Caki2 (cell line): Measurements from ENCODE around the gene C1QL1. TPM values are rescaled to one million over a fixed set of nuclear protein-coding genes. Genes with fewer than 3 reads are reported as not detected.

ENCODE experiments used
- DNase-seq: peaks from one replicate; pipeline ENCODE4 v3.0.0-alpha.2; 2015; ENCODE audit warnings: low read depth
- in situ Hi-C: cut with HindIII; loops from 2 replicates; pipeline ENCODE4 v1.10.0; 2016; ENCODE audit warnings: low sequenced_read_pairs, low pct_unique_long_range_greater_than_20kb, mixed read lengths
- total RNA-seq: library from RNA; depleted of rRNA; stranded (reverse); fragments of >200 nt; shearing (Covaris generic); gene quantifications from 2 replicates; pipeline ENCODE4 v1.2.3, GENCODE V29; 2014; ENCODE audit warnings: low replicate concordance

C1QL1 gene
- total RNA-seq, 1 experiment from 2014 or later = 12.5 TPM

GRCh38 chr17:44921122-44921882 lies 46.8 kb downstream of the C1QL1 start:
- in situ Hi-C loops = no loop called here

DNA sequence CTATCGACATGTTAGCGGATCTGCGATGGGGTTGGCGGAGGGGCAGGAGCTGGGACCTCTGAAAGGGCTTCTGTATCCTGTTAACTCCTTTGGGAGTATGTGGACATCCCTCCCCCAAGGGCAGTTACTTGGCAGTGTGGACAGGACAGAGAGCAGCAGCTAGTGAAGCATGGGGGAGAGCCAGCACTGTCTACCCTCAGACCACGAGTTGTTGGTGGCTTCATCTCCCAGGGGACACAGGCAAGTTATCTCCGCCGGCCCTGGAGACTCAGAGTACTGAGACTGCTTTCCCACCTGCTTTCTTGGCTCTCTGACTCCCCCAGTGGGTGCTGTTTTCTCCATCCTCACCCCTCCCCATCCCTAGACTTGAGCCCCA lies 47.5 kb downstream of the C1QL1 start:
- in situ Hi-C loops = no loop called here
- DNase-seq = no peak

More at GRCh38 chr17:44921122-44921882, 46.8 kb downstream of the C1QL1 start:
- no peak for DNase-seq

GRCh38 chr17:44919885-44920564 lies 48.1 kb downstream of the C1QL1 start:
- in situ Hi-C loops = no loop called here
- peak; percentile 65 for DNase-seq

GRCh38 chr17:44919411-44919810 lies 48.7 kb downstream of the C1QL1 start:
- no peak for DNase-seq
- in situ Hi-C loops = no loop called here

- no peak for DNase-seq
- in situ Hi-C loops = no loop called here
Measured at GRCh38 chr17:44918006-44918405, 50.1 kb downstream of the C1QL1 start.

GRCh38 chr17:44917456-44917855 lies 50.6 kb downstream of the C1QL1 start:
- in situ Hi-C loops = no loop called here
- DNase-seq = no peak

DNA sequence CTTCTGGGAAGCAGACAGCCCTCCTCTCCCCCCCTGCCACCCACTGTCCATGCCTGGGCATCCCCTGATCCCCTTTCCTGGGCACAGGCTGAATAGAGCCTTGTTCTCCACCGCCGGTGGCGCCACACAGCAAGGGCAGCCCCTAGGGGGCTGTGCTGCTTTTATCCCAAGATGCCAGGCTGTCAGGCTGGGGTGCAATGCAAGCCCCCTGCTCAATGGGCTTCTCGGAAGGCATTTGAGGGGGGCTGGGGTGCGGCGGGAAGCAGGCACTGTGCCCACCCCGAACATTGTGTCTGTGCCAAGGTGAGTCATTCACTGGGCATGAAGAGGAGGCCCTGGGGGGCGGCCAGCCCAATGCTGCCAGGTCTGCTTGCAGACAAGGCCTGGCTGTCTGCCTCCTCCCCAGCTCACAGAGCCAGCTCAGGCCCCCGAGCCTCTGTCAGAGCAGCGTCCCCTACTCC lies 51.3 kb downstream of the C1QL1 start:
- in situ Hi-C loops = no loop called here
- no peak for DNase-seq

DNA sequence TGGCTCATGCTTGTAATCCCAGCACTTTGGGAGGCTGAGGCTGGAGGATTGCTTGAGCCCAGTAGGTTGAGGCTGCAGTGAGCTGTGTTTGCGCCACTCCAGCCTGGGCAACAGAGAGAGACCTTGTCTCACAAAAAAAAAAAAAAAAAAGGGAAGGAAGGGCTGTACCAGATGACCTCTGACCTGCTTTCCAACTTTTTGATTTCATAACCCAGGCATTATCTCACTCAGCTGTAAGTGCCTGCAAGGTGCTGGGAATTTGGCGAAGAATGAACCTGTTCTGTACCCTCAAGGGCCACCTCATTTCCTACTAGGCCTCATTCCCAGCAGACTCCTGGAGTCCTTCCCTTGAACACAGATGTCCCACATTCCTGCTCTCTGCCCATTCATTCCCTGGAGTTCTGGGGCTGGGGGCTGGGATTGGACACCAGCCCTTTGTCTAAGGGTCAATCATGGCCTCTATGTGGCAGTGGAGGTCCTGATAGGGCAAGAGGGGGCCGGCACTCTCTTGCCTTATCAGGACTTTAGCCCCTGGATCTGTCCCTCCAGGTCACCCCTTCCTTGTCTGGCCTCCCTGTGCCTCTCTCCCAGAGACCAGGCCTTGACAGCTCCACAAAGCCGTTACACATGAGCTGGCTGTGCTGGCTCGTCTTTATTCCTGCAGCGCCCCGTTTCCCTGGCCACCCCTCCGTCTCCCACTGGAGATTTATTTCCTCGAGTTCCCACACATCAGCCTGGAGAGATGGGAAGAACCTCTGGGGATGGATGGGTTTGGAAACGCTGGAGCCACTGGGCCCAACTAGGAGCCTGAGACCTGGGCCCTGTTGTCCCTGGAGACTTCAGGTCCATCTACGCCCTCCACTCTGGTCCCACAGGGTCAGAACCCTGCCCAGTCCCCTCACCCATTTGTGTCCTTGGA lies 52.0 kb downstream of the C1QL1 start:
- no peak for DNase-seq
- in situ Hi-C loops = no loop called here

- no peak for DNase-seq
- in situ Hi-C loops = no loop called here
Measured at GRCh38 chr17:44915321-44915726, 52.8 kb downstream of the C1QL1 start, which contains the start of gene GFAP. Gene GFAP, minus strand, starts transcription at chr17:44915500. Its CDS starts 14 bp downstream, at chr17:44915486.

DNA sequence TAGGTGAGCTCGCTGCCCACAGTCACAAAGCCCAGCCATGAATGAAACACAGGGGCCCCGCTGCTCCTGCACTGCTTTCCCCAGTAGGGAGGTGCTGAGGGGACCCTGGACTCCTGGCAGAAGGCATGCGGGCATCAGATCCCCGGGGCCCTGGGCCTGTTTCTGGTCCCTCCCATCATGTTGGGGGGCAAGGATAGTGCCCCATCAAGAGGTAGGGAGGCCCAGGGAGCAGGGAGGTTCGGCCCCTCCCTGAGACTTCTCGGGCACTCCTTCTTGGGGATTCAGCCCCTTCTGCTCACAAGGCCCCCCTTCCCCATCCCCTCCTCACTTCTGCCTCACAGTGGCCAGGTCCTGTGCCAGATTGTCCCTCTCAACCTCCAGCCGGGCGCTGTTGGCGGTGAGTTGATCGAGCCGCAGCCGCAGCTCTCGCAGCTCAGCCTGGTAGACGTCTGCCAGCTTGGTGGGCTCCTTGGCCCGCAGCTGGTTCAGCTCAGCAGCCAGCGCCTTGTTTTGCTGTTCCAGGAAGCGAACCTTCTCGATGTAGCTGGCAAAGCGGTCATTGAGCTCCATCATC lies 53.3 kb downstream of the C1QL1 start:
- in situ Hi-C loops = no loop called here
- DNase-seq = no peak

- DNase-seq = no peak
- in situ Hi-C loops = no loop called here
Measured at GRCh38 chr17:44914148-44914547, 54.0 kb downstream of the C1QL1 start.

DNA sequence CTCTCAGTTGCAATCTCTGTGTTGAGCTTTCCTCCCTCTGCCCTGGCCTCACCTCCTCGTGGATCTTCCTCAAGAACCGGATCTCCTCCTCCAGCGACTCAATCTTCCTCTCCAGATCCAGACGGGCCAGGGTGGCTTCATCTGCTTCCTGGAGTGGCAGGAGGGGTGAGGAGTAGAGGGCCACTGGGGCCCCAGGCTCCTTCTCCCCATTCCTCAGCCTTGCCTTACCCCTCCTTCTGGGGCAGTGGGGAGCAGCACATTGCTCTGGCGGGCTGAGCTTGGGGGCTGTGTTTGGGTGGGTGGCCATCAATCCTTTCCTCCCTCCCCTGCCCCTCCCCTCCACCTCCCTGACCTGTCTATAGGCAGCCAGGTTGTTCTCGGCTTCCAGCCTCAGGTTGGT lies 54.4 kb downstream of the C1QL1 start:
- no peak for DNase-seq
- in situ Hi-C loops = no loop called here

GRCh38 chr17:44912763-44913544 lies 55.1 kb downstream of the C1QL1 start:
- DNase-seq = no peak
- in situ Hi-C loops = no loop called here

DNA sequence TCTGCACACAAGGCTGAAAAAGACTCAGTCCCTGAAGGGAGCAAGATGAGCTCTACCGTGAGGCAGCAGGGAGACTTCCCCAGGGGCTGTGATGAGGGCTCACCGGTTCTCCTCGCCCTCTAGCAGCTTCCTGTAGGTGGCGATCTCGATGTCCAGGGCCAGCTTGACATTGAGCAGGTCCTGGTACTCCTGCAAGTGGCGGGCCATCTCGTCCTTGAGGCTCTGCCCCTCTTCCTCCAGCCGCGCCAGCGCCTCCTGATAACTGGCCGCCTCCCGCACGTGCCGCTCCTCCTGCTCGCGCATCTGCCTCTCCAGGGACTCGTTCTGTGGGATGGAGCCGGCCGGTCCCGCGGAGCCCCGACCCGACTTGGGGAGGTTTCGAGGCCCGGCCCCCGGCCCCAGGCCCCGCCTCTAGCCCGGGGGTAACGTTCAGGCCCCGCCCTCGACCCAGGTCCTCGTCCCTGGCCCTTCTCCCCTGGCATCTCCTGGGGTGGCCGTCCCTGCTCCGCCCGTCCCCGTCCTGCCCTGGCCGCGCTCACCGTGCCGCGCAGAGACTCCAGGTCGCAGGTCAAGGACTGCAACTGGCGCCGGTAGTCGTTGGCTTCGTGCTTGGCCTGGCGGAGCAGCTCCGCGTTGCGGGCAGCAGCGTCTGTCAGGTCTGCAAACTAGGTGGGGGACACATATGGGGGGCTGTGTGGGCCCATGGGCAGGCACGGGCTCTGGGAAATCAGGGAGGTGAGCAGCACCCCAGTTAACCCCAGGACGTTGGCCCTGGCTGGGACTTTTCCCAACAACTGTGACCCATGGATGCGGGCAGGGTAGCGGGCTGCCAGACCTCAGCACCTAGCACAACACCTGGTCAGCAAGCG lies 56.7 kb downstream of the C1QL1 start:
- in situ Hi-C loops = no loop called here
- DNase-seq = no peak

DNA sequence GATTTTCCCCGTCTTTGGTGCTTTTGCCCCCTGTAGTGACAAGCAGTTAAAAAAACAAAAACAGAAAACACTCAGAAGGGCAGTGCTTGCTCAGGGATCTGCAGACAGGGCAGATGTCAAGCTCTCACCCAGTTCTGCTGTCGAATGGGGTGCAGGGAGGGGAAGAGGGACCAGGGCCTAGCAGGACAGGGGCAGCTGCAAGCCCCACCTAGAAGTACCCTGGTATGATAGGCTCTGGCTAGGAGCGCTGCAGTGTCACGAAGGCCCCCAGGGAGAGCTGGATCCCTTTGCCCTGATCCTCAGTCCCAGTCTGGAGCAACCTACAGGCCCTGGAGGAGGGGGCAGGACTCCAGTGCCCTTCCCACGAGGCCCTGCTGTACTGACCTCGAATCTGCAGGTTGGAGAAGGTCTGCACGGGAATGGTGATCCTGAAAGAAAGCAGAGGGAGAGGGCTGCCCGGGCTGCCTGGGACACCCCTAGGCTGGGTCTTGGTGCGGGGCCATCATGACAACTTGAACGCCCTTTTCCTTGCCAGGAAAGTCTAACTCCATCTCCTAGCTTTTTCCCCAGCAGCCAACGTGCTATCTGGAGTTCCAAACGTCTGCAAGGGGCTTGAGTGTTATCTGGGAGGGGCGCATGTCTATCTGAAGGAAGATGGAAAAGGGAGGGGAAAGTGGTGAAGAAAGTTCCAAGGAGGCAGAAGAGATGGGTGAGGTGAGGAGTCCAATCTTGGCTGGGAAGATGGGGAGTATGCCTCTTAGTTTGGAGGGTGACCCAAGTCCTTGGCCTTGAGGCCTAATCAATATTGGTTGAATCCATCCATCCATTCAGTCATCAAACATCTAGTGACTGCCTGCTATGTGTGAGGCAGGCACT lies 57.6 kb downstream of the C1QL1 start:
- in situ Hi-C loops = no loop called here

More for the DNA sequence above, 57.6 kb downstream of the C1QL1 start:
- no peak for DNase-seq
